MM.1S (cell line): ENCODE results near the gene CA4.

Source experiments
- CTCF ChIP-seq: fragments of 300-600 bp; sonication (generic); IDR thresholded peaks from 2 replicates; pipeline ENCODE4 v1.5.1; 2016; ENCODE audit warnings: antibody characterized with exemption, low read length, mixed read lengths
- EZH2 ChIP-seq: fragments of 300-600 bp; sonication (generic); optimal IDR thresholded peaks from 2 replicates; pipeline ENCODE3; 2017; ENCODE audit warnings: low read depth, mild to moderate bottlenecking, antibody characterized with exemption, low read length, mixed read lengths

GRCh38 chr17:60188759-60189158, 39.0 kb downstream of the CA4 start:
- TF ChIP-seq CTCF (no peak), EZH2 (no peak)
